Gastrocnemius medialis (tissue), 4 donors: ENCODE results near the gene PIK3IP1.

Experiments used
- POLR2A ChIP-seq, 2 donors: fragments of 450-650 bp; IDR thresholded peaks; one replicate each; pipeline ENCODE4 v1.6.1; 2017; ENCODE audit warnings: antibody characterized with exemption in 2 of 2, mild to moderate bottlenecking in 2 of 2, moderate library complexity in 2 of 2
- TF ChIP-seq, protein P1 (sequence below), 5 experiments: fragments of 450-650 bp in 3 of 5; fragments of 200-600 bp in 2 of 5; sonication (generic) in 2 of 5; IDR thresholded peaks in 4 of 5; conservative IDR thresholded peaks in 1 of 5; 1 replicate in 4 of 5; 2 replicates in 1 of 5; pipeline ENCODE4 v1.5.1; 2016 to 2019; ENCODE audit warnings: antibody characterized with exemption in 5 of 5, mild to moderate bottlenecking in 3 of 5, moderate library complexity in 3 of 5

DNA sequence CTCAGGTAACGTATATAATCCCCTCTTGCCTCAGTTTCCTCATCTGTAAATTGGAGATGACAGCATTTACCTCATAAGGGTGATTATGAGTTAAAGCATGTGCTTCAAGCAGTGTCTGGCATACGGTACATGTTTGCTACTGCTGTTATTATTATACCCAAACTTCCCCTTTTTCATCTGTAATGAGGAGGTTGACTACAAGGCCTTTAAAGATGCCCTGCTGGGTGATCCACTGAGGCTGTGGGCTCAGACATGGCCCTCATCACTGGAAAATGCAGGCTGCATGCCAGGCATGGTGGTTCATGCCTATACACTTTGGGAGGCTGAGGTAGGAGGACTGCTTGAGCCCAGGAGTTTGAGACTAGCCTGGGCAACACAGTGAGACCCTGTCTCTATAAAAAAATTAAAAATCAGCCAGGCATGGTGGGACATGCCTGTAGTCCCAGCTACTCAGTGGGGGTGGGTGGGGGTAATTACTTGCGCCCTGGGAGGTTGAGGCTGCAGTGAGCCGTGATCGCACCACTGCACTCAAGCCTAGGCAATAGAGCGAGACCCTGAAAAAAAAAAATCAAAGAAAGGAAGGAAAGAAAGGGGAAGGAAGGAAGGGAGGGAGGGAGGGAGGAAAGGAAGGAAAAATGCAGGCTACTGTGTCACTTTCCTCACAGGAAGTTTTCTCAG, 4.3 kb downstream of the PIK3IP1 start:
- TF ChIP-seq, protein P1, sequence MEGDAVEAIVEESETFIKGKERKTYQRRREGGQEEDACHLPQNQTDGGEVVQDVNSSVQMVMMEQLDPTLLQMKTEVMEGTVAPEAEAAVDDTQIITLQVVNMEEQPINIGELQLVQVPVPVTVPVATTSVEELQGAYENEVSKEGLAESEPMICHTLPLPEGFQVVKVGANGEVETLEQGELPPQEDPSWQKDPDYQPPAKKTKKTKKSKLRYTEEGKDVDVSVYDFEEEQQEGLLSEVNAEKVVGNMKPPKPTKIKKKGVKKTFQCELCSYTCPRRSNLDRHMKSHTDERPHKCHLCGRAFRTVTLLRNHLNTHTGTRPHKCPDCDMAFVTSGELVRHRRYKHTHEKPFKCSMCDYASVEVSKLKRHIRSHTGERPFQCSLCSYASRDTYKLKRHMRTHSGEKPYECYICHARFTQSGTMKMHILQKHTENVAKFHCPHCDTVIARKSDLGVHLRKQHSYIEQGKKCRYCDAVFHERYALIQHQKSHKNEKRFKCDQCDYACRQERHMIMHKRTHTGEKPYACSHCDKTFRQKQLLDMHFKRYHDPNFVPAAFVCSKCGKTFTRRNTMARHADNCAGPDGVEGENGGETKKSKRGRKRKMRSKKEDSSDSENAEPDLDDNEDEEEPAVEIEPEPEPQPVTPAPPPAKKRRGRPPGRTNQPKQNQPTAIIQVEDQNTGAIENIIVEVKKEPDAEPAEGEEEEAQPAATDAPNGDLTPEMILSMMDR (IDR thresholded peaks at IDR 0.05 in 4 of 5, conservative IDR thresholded peaks at IDR 0.05 in 1 of 5): no peak
- no peak for TF ChIP-seq POLR2A (IDR thresholded peaks at IDR 0.05)
